HEK293 (cell line): ENCODE data around the gene LGALS1.

Source experiments
- CTCF ChIP-seq: fragments of 450-650 bp; formaldehyde crosslinking; IDR thresholded peaks from 2 replicates; pipeline ENCODE4 v1.5.1; 2016; ENCODE audit warnings: missing biosample characterization, missing genetic modification characterization
- FEZF1 ChIP-seq: fragments of 450-650 bp; formaldehyde crosslinking; IDR thresholded peaks from 2 replicates; pipeline ENCODE4 v1.5.1; 2016; ENCODE audit warnings: missing biosample characterization, missing genetic modification characterization
- GFI1B ChIP-seq: fragments of 450-650 bp; formaldehyde crosslinking; IDR thresholded peaks from 2 replicates; pipeline ENCODE4 v1.5.1; 2016; ENCODE audit warnings: missing biosample characterization, missing genetic modification characterization
- KLF16 ChIP-seq: fragments of 450-650 bp; formaldehyde crosslinking; IDR thresholded peaks from 2 replicates; pipeline ENCODE4 v1.5.1; 2017; ENCODE audit warnings: missing biosample characterization, missing genetic modification characterization
- KLF9 ChIP-seq: fragments of 450-650 bp; formaldehyde crosslinking; IDR thresholded peaks from 2 replicates; pipeline ENCODE4 v1.5.1; 2016; ENCODE audit warnings: missing biosample characterization, missing genetic modification characterization, low read depth
- SP2 ChIP-seq: fragments of 450-650 bp; formaldehyde crosslinking; IDR thresholded peaks from 2 replicates; pipeline ENCODE4 v1.5.1; 2016; ENCODE audit warnings: missing biosample characterization, missing genetic modification characterization
- SP3 ChIP-seq: fragments of 450-650 bp; formaldehyde crosslinking; IDR thresholded peaks from 2 replicates; pipeline ENCODE4 v1.5.1; 2016; ENCODE audit warnings: missing biosample characterization, missing genetic modification characterization
- WT1 ChIP-seq: fragments of 450-650 bp; formaldehyde crosslinking; IDR thresholded peaks from 2 replicates; pipeline ENCODE4 v1.5.1; 2016; ENCODE audit warnings: missing biosample characterization, missing genetic modification characterization
- ZBTB26 ChIP-seq: fragments of 450-650 bp; formaldehyde crosslinking; optimal IDR thresholded peaks from 2 replicates; pipeline ENCODE3; 2016; ENCODE audit warnings: missing biosample characterization, mild to moderate bottlenecking, missing genetic modification characterization
- ZBTB48 ChIP-seq: fragments of 450-650 bp; formaldehyde crosslinking; IDR thresholded peaks from 2 replicates; pipeline ENCODE4 v1.5.1; 2016; ENCODE audit warnings: missing biosample characterization, missing genetic modification characterization
- ZIC2 ChIP-seq: fragments of 450-650 bp; formaldehyde crosslinking; IDR thresholded peaks from 2 replicates; pipeline ENCODE4 v1.5.1; 2016; ENCODE audit warnings: missing biosample characterization, missing genetic modification characterization
- ZNF112 ChIP-seq: fragments of 450-650 bp; formaldehyde crosslinking; IDR thresholded peaks from 2 replicates; pipeline ENCODE4 v1.5.0; 2017; ENCODE audit warnings: missing biosample characterization, missing genetic modification characterization
- ZNF202 ChIP-seq: fragments of 450-650 bp; formaldehyde crosslinking; IDR thresholded peaks from 2 replicates; pipeline ENCODE4 v1.5.1; 2016; ENCODE audit warnings: missing biosample characterization, missing genetic modification characterization, borderline replicate concordance
- ZNF24 ChIP-seq: fragments of 450-650 bp; formaldehyde crosslinking; IDR thresholded peaks from 2 replicates; pipeline ENCODE4 v1.5.1; 2016; ENCODE audit warnings: missing biosample characterization, missing genetic modification characterization
- ZNF280C ChIP-seq: fragments of 450-650 bp; formaldehyde crosslinking; IDR thresholded peaks from 2 replicates; pipeline ENCODE4 v1.5.1; 2016; ENCODE audit warnings: missing biosample characterization, missing genetic modification characterization
- ZNF391 ChIP-seq: fragments of 450-650 bp; formaldehyde crosslinking; IDR thresholded peaks from 2 replicates; pipeline ENCODE4 v1.5.1; 2016; ENCODE audit warnings: low read depth, missing biosample characterization, missing genetic modification characterization, borderline replicate concordance
- ZNF433 ChIP-seq: fragments of 450-650 bp; formaldehyde crosslinking; IDR thresholded peaks from 2 replicates; pipeline ENCODE4 v1.5.1; 2016; ENCODE audit warnings: missing biosample characterization, missing genetic modification characterization, low read depth
- ZNF548 ChIP-seq: fragments of 450-650 bp; formaldehyde crosslinking; IDR thresholded peaks from 2 replicates; pipeline ENCODE4 v1.5.1; 2016; ENCODE audit warnings: missing biosample characterization, missing genetic modification characterization
- ZNF549 ChIP-seq: fragments of 450-650 bp; IDR thresholded peaks from 2 replicates; pipeline ENCODE4 v1.5.1; 2018; ENCODE audit warnings: missing biosample characterization, missing genetic modification characterization, mild to moderate bottlenecking, inconsistent platforms, moderate library complexity
- ZNF610 ChIP-seq: fragments of 450-650 bp; formaldehyde crosslinking; IDR thresholded peaks from 2 replicates; pipeline ENCODE4 v1.5.1; 2016; ENCODE audit warnings: missing biosample characterization, missing genetic modification characterization, borderline replicate concordance
- ZNF626 ChIP-seq: fragments of 450-650 bp; sonication (Bioruptor Pico); formaldehyde crosslinking; IDR thresholded peaks from 2 replicates; pipeline ENCODE4 v1.5.1; 2018; ENCODE audit warnings: missing biosample characterization, missing genetic modification characterization, inconsistent platforms
- ZNF670 ChIP-seq: fragments of 450-650 bp; formaldehyde crosslinking; IDR thresholded peaks from 2 replicates; pipeline ENCODE4 v1.5.1; 2016; ENCODE audit warnings: missing biosample characterization, missing genetic modification characterization, low read depth
- ZNF677 ChIP-seq: fragments of 450-650 bp; IDR thresholded peaks from 2 replicates; pipeline ENCODE4 v1.5.0; 2018; ENCODE audit warnings: missing biosample characterization, mild to moderate bottlenecking, missing genetic modification characterization, moderate library complexity
- ZNF791 ChIP-seq: fragments of 450-650 bp; formaldehyde crosslinking; IDR thresholded peaks from 2 replicates; pipeline ENCODE4 v1.5.1; 2016; ENCODE audit warnings: missing biosample characterization, missing genetic modification characterization
- ZSCAN30 ChIP-seq: fragments of 450-650 bp; IDR thresholded peaks from 2 replicates; pipeline ENCODE4 v1.5.1; 2018; ENCODE audit warnings: missing biosample characterization, mild to moderate bottlenecking, missing genetic modification characterization, moderate library complexity
- ZSCAN5A ChIP-seq: fragments of 450-650 bp; formaldehyde crosslinking; IDR thresholded peaks from 2 replicates; pipeline ENCODE4 v1.5.1; 2016; ENCODE audit warnings: missing biosample characterization, missing genetic modification characterization
- TF ChIP-seq, protein P1 (sequence below): fragments of 450-650 bp; formaldehyde crosslinking; IDR thresholded peaks from 2 replicates; pipeline ENCODE4 v1.5.1; 2016; ENCODE audit warnings: missing biosample characterization, missing genetic modification characterization
- TF ChIP-seq, protein P2 (sequence below): fragments of 450-650 bp; formaldehyde crosslinking; IDR thresholded peaks from 2 replicates; pipeline ENCODE4 v1.5.1; 2017; ENCODE audit warnings: missing biosample characterization, missing genetic modification characterization

LGALS1 gene

GRCh38 chr22:37659066-37659896 lies 16.2 kb upstream of the LGALS1 start (continued):
- TF ChIP-seq, protein P1, sequence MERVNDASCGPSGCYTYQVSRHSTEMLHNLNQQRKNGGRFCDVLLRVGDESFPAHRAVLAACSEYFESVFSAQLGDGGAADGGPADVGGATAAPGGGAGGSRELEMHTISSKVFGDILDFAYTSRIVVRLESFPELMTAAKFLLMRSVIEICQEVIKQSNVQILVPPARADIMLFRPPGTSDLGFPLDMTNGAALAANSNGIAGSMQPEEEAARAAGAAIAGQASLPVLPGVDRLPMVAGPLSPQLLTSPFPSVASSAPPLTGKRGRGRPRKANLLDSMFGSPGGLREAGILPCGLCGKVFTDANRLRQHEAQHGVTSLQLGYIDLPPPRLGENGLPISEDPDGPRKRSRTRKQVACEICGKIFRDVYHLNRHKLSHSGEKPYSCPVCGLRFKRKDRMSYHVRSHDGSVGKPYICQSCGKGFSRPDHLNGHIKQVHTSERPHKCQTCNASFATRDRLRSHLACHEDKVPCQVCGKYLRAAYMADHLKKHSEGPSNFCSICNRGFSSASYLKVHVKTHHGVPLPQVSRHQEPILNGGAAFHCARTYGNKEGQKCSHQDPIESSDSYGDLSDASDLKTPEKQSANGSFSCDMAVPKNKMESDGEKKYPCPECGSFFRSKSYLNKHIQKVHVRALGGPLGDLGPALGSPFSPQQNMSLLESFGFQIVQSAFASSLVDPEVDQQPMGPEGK (tag by site-specific recombination): peak; percentile 59; the same call in 1 of the 2 replicates
- TF ChIP-seq ZNF670 (tag by site-specific recombination): no peak
- TF ChIP-seq, protein P2, sequence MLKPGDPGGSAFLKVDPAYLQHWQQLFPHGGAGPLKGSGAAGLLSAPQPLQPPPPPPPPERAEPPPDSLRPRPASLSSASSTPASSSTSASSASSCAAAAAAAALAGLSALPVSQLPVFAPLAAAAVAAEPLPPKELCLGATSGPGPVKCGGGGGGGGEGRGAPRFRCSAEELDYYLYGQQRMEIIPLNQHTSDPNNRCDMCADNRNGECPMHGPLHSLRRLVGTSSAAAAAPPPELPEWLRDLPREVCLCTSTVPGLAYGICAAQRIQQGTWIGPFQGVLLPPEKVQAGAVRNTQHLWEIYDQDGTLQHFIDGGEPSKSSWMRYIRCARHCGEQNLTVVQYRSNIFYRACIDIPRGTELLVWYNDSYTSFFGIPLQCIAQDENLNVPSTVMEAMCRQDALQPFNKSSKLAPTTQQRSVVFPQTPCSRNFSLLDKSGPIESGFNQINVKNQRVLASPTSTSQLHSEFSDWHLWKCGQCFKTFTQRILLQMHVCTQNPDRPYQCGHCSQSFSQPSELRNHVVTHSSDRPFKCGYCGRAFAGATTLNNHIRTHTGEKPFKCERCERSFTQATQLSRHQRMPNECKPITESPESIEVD (tag by site-specific recombination): no peak
- TF ChIP-seq SP2 (tag by site-specific recombination): peak; percentile 59
- no peak for TF ChIP-seq ZNF202 (tag by site-specific recombination)
- TF ChIP-seq ZNF24: no peak
- TF ChIP-seq ZNF548 (tag by site-specific recombination): 0 out of 2 replicates have a peak, but pooled peaks have one; percentile 15
- 0 out of 2 replicates have a peak, but pooled peaks have one; percentile 43 for TF ChIP-seq KLF16
- peak; percentile 63 for TF ChIP-seq ZBTB48 (tag by site-specific recombination)
- no peak for TF ChIP-seq ZNF677 (tag by site-specific recombination)
- peak; percentile 69 for TF ChIP-seq SP3 (tag by site-specific recombination)
- TF ChIP-seq ZNF626 (tag by site-specific recombination): no peak
- peak; percentile 48; the same call in 1 of the 2 replicates for TF ChIP-seq KLF9 (tag by site-specific recombination)
- TF ChIP-seq CTCF: 0 out of 2 replicates have a peak, but pooled peaks have one; percentile 17
- TF ChIP-seq ZNF280C (tag by site-specific recombination): no peak
- TF ChIP-seq ZBTB26 (tag by site-specific recombination): peak; percentile 96
- no peak for TF ChIP-seq ZSCAN30
- no peak for TF ChIP-seq GFI1B (tag by site-specific recombination)
- 0 out of 2 replicates have a peak, but pooled peaks have one; percentile 34 for TF ChIP-seq ZNF391 (tag by site-specific recombination)
- TF ChIP-seq WT1: no peak
- TF ChIP-seq ZSCAN5A: no peak
- no peak for TF ChIP-seq ZNF610 (tag by site-specific recombination)
- TF ChIP-seq ZNF433 (tag by site-specific recombination): no peak
- no peak for TF ChIP-seq FEZF1 (tag by site-specific recombination)
- no peak for TF ChIP-seq ZNF112
- TF ChIP-seq ZIC2 (tag by site-specific recombination): peak; percentile 89
- TF ChIP-seq ZNF549: no peak
- TF ChIP-seq ZNF791 (tag by site-specific recombination): no peak
